Neuronal stem cell (in vitro differentiated cells): ENCODE measurements around the gene RASA2.

Experiments
- DNase-seq: peaks from one replicate; pipeline ENCODE4 v3.0.0-alpha.2; 2013; ENCODE audit warnings: low spot score
- H2AFZ ChIP-seq: one replicate; pipeline ENCODE4 v1.6.1; 2013; ENCODE audit warnings: mild to moderate bottlenecking, low read length, inconsistent platforms
- H2AK5ac ChIP-seq: 2 replicates; pipeline ENCODE4 v1.6.1; 2013; ENCODE audit warnings: low read depth, mild to moderate bottlenecking, inconsistent platforms, low read length, moderate library complexity, mixed read lengths
- H2BK120ac ChIP-seq: 2 replicates; pipeline ENCODE4 v1.6.1; 2013; ENCODE audit warnings: low read depth, mild to moderate bottlenecking, inconsistent platforms, low read length, moderate library complexity, mixed read lengths
- H2BK12ac ChIP-seq: one replicate; pipeline ENCODE4 v1.6.1; 2013; ENCODE audit warnings: low read length, inconsistent platforms
- H2BK15ac ChIP-seq: 2 replicates; pipeline ENCODE4 v1.6.1; 2013; ENCODE audit warnings: mild to moderate bottlenecking, low read length, inconsistent platforms, mixed read lengths
- H2BK5ac ChIP-seq: one replicate; pipeline ENCODE4 v1.6.1; 2013; ENCODE audit warnings: inconsistent platforms, mild to moderate bottlenecking, low read length, moderate library complexity
- H3K14ac ChIP-seq: one replicate; pipeline ENCODE4 v1.6.1; 2013; ENCODE audit warnings: low read length, inconsistent platforms
- H3K18ac ChIP-seq: 2 replicates; pipeline ENCODE4 v1.6.1; 2013; ENCODE audit warnings: low read length, inconsistent platforms
- H3K23ac ChIP-seq: 2 replicates; pipeline ENCODE4 v1.6.1; 2013; ENCODE audit warnings: low read depth, mild to moderate bottlenecking, mixed read lengths, low read length, inconsistent platforms; ENCODE audit not compliant: poor library complexity
- H3K27ac ChIP-seq: replicated peaks from 3 replicates; pipeline ENCODE4 v1.5.1; 2013; ENCODE audit warnings: low read length, inconsistent platforms
- H3K27me3 ChIP-seq, 3 experiments: 2 replicates each; pipeline ENCODE4 v1.6.1; 2013; ENCODE audit warnings: low read length in 3 of 3, mild to moderate bottlenecking in 2 of 3, inconsistent platforms in 1 of 3, low read depth in 1 of 3, mixed read lengths in 1 of 3, moderate library complexity in 1 of 3; ENCODE audit not compliant: control insufficient read depth in 3 of 3, insufficient read depth in 3 of 3
- H3K36me3 ChIP-seq, 2 donors: replicated peaks in 1 of 2; 2 replicates each; pipeline ENCODE4 v1.6.1; 2013; ENCODE audit warnings: low read length in 2 of 2; ENCODE audit not compliant: control insufficient read depth in 2 of 2, insufficient read depth in 2 of 2
- H3K4ac ChIP-seq: 2 replicates; pipeline ENCODE4 v1.6.1; 2013; ENCODE audit warnings: inconsistent platforms, mild to moderate bottlenecking, low read length, moderate library complexity
- H3K4me1 ChIP-seq, 2 donors: 1 replicate in 1 of 2; 2 replicates in 1 of 2; pipeline ENCODE4 v1.6.1; 2013; ENCODE audit warnings: low read length in 2 of 2, low read depth in 1 of 2; ENCODE audit not compliant: control insufficient read depth in 2 of 2, insufficient read depth in 1 of 2
- H3K4me2 ChIP-seq: one replicate; pipeline ENCODE4 v1.6.1; 2013; ENCODE audit warnings: mild to moderate bottlenecking, low read length, inconsistent platforms; ENCODE audit not compliant: insufficient read depth, poor library complexity, severe bottlenecking
- H3K4me3 ChIP-seq, 2 donors: 2 replicates each; pipeline ENCODE4 v1.5.1; 2013; ENCODE audit warnings: low read length in 2 of 2, mild to moderate bottlenecking in 2 of 2, inconsistent platforms in 1 of 2, moderate library complexity in 1 of 2
- H3K79me1 ChIP-seq: one replicate; pipeline ENCODE4 v1.6.1; 2013; ENCODE audit warnings: low read depth, mild to moderate bottlenecking, inconsistent platforms, low read length, moderate library complexity
- H3K9ac ChIP-seq: one replicate; pipeline ENCODE4 v1.6.1; 2013; ENCODE audit warnings: mild to moderate bottlenecking, low read depth, low read length, inconsistent platforms; ENCODE audit not compliant: poor library complexity
- H3K9me3 ChIP-seq, 2 donors: replicated peaks in 1 of 2; 2 replicates each; pipeline versions ENCODE3 to v1.6.1; 2013; ENCODE audit warnings: low read length in 2 of 2, mild to moderate bottlenecking in 2 of 2, inconsistent platforms in 1 of 2, low read depth in 1 of 2, mixed read lengths in 1 of 2, moderate library complexity in 1 of 2; ENCODE audit not compliant: control insufficient read depth in 2 of 2, insufficient read depth in 1 of 2
- H4K8ac ChIP-seq: one replicate; pipeline ENCODE4 v1.6.1; 2013; ENCODE audit warnings: low read depth, mild to moderate bottlenecking, inconsistent platforms, low read length, moderate library complexity
- H4K91ac ChIP-seq: one replicate; pipeline ENCODE4 v1.6.1; 2013; ENCODE audit warnings: low read length, low read depth, mild to moderate bottlenecking, inconsistent platforms; ENCODE audit not compliant: poor library complexity
- WGBS, 2 donors: extraction: QIAGEN DNeasy Blood & Tissue Kit; methylation state at CpG; one replicate each; pipeline ENCODE4 v1.1.7; 2013; ENCODE audit warnings: missing lambda C conversion rate in 2 of 2, mixed read lengths in 1 of 2; ENCODE audit not compliant: insufficient read length in 2 of 2, insufficient replicate concordance in 1 of 2; ENCODE audit errors: extremely low coverage in 2 of 2; 5-methylcytosine and 5-hydroxymethylcytosine counted together

Gene RASA2

DNA sequence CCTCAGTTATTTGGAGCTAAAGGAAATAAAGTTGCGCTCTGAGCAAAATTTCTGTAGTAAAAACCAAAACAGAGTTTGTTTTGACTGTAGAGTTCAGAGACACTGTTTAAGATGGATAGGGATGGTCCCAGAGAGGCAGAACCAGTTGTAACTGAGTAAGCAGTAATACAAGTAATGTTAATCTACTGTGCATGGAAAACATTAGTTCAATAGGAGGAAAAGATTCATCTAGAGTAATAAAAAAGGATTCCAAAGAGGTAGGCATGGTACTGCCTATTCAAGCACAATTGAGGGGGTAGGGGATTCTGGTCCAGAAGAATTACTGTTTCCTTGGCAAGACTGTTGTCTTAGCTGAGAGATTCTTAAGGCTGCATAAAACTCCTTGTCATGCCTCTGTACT is 77.4 kb downstream of the RASA2 start:
- H3K18ac ChIP-seq, result no peak overlapping the region

DNA sequence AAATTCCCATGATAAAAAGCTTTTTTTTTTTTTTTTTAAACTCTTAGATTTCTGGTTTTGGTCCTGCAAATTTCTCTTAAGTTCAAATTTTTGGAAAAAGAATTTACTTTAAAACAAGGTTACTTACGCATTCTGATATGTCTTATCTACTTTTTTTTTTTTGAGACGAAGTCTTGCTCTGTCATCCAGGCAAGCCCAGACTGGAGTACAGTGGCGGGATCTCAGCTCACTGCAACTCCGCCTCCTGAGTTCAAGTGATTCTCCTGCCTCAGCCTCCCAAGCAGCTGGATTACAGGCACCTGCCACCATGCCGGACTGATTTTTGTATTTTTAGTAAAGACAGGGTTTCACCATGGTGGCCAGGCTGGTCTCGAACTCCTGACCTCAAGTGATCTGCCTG is 83.2 kb downstream of the RASA2 start:
- H4K91ac ChIP-seq, result no peak overlapping the region
- H3K4me2 ChIP-seq, result no peak overlapping the region
- H2BK12ac ChIP-seq, result no peak overlapping the region
- H2AFZ ChIP-seq, result no peak overlapping the region
- H2BK15ac ChIP-seq, result no peak overlapping the region
- no peak overlapping the region for H3K18ac ChIP-seq
- H2AK5ac ChIP-seq, result no peak overlapping the region
- H3K4ac ChIP-seq, result no peak overlapping the region
- no peak overlapping the region for H3K23ac ChIP-seq
- H3K14ac ChIP-seq, result no peak overlapping the region
- no peaks in the 10 kb centered on the region for H3K9me3 ChIP-seq
- H2BK5ac ChIP-seq, result no peak overlapping the region
- no CpG with 5 or more reads among the region's 6 CpGs for WGBS, 2 donors
- H3K36me3 ChIP-seq, result peaks cover 4 to 56% of the 10 kb centered on the region in 2 donors
- no peak for DNase-seq
- no peak overlapping the region for H4K8ac ChIP-seq
- H3K79me1 ChIP-seq, result no peaks in the 10 kb centered on the region
- H2BK120ac ChIP-seq, result no peak overlapping the region
- no peaks in the 10 kb centered on the region for H3K27me3 ChIP-seq
- H3K4me1 ChIP-seq, result no peaks in the 10 kb centered on the region
- no peak overlapping the region for H3K4me3 ChIP-seq
- no peak overlapping the region for H3K27ac ChIP-seq
- no peak overlapping the region for H3K9ac ChIP-seq

More for the DNA sequence above, 77.4 kb downstream of the RASA2 start:
- Histone ChIP-seq H2BK120ac (no peak overlapping the region), H3K27ac (no peak overlapping the region), H3K4me1 (no peaks in the 10 kb centered on the region), H2AK5ac (no peak overlapping the region), H2BK5ac (no peak overlapping the region), H3K9me3 (no peaks in the 10 kb centered on the region), H3K4me2 (no peak overlapping the region), H3K9ac (no peak overlapping the region), H3K36me3 (peaks cover 0 to 38% of the 10 kb centered on the region in 2 donors), H3K4ac (no peak overlapping the region), H3K27me3 (no peaks in the 10 kb centered on the region), H4K8ac (no peak overlapping the region), H2AFZ (no peak overlapping the region), H3K4me3 (no peak overlapping the region), H3K79me1 (no peaks in the 10 kb centered on the region), H2BK15ac (no peak overlapping the region), H3K23ac (no peak overlapping the region), H3K14ac (no peak overlapping the region), H4K91ac (no peak overlapping the region), H2BK12ac (no peak overlapping the region)
- no peak for DNase-seq
- no CpG with 5 or more reads among the region's 1 CpG for WGBS, 2 donors

DNA sequence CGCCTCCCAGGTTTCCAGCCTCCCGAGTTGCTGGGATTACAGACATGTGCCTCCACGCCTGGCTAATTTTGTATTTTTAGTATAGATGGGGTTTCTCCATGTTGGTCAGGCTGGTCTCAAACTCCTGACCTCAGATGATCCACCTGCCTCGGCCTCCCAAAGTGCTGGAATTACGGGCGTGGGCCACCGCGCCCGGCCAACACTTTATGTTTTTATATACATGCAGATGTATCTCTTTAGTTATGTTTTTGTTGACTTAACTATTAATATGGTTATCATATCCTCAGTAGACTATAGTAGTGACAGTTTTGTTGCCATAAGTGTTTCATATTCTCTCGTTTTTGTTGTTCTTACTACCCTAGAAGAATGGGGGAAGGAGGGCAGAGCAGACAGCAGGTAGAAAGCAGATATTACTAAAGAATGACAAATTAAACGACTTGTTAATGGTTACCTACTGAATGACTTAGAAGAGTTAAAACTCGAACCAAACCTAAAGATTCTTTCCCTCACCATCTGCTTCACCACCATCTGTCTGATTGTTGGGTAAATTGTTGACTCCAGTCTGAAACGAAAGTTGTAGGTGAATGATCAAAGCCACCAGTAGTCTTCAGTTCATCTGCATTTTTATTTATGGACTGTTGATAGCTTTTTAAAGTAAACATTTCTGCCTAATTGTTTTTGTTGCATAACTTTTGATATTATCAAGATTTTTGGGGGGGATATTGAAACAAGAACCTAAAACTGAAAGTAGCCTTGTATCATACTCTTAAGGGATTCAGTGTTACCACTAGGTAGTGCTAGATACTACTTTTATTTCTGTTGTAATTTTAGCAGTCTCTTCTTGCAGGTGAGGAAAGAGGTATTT is 89.3 kb downstream of the RASA2 start:
- Histone ChIP-seq H4K8ac (no peak overlapping the region), H4K91ac (no peak overlapping the region), H3K36me3 (peaks cover 4 to 88% of the 10 kb centered on the region in 2 donors), H2BK12ac (no peak overlapping the region), H2BK5ac (no peak overlapping the region), H2BK120ac (no peak overlapping the region), H3K23ac (no peak overlapping the region), H3K79me1 (no peaks in the 10 kb centered on the region), H3K4me2 (no peak overlapping the region), H2BK15ac (no peak overlapping the region), H3K4me3 (no peak overlapping the region), H3K27me3 (no peaks in the 10 kb centered on the region), H3K9me3 (no peaks in the 10 kb centered on the region), H3K4ac (no peak overlapping the region), H3K4me1 (no peaks in the 10 kb centered on the region), H2AFZ (no peak overlapping the region), H3K9ac (no peak overlapping the region), H3K14ac (no peak overlapping the region), H3K27ac (no peak overlapping the region), H3K18ac (no peak overlapping the region), H2AK5ac (no peak overlapping the region)
- DNase-seq, result no peak
- no CpG with 5 or more reads among the region's 13 CpGs for WGBS, 2 donors

DNA sequence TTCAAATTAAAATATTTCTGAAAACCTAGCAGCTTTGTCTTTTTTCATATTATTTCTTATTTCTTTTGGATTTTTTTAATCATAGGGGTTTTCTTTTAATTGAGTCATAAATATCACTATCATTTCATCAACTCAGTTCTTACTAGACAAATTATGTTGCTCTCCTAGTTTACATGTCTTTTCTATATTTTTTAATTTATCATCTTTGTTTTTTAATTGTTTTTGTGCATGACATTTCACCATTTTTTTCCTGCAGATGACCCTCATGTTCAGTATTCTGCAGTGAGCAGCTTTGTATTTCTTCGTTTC is 89.9 kb downstream of the RASA2 start:
- Histone ChIP-seq H3K9ac (no peak overlapping the region), H3K9me3 (no peaks in the 10 kb centered on the region), H3K4ac (no peak overlapping the region), H3K18ac (no peak overlapping the region), H3K27me3 (no peaks in the 10 kb centered on the region), H4K91ac (no peak overlapping the region), H3K79me1 (no peaks in the 10 kb centered on the region), H3K36me3 (peaks cover 5 to 88% of the 10 kb centered on the region in 2 donors), H2BK5ac (no peak overlapping the region), H3K4me1 (no peaks in the 10 kb centered on the region), H3K27ac (no peak overlapping the region), H2AFZ (no peak overlapping the region), H3K4me3 (no peak overlapping the region), H2BK12ac (no peak overlapping the region), H3K4me2 (no peak overlapping the region), H2BK120ac (no peak overlapping the region), H2AK5ac (no peak overlapping the region), H2BK15ac (no peak overlapping the region), H4K8ac (no peak overlapping the region), H3K14ac (no peak overlapping the region), H3K23ac (no peak overlapping the region)
- WGBS, 2 donors, result no CpG with 5 or more reads among the region's 1 CpG
- DNase-seq, result no peak
